Fibroblast of the aortic adventitia (primary cell): ENCODE data around the gene NET1. TPM values are rescaled to one million over a fixed set of nuclear protein-coding genes. Genes with fewer than 3 reads are reported as not detected.

Experiments
- DNase-seq: peaks from one replicate; pipeline ENCODE4 v3.0.0-alpha.2; 2010; ENCODE audit warnings: low read depth
- H3K4me3 ChIP-seq: 2 replicates; pipeline ENCODE4 v1.5.1; 2011; ENCODE audit warnings: low read depth, mild to moderate bottlenecking, control low read depth, low read length, moderate library complexity
- total RNA-seq: library from RNA; depleted of rRNA; stranded (reverse); fragments of >200 nt; gene quantifications from 2 replicates; pipeline ENCODE4 v1.2.3, GENCODE V29; 2012; ENCODE audit warnings: low replicate concordance
- TF ChIP-seq, protein P1 (sequence below): IDR thresholded peaks from 2 replicates; pipeline ENCODE4 v1.5.1; 2011; ENCODE audit warnings: mild to moderate bottlenecking, low read length, control low read depth, inconsistent platforms; ENCODE audit not compliant: insufficient read depth

NET1 gene
- total RNA-seq, 1 donor, result 33.9 TPM

DNA sequence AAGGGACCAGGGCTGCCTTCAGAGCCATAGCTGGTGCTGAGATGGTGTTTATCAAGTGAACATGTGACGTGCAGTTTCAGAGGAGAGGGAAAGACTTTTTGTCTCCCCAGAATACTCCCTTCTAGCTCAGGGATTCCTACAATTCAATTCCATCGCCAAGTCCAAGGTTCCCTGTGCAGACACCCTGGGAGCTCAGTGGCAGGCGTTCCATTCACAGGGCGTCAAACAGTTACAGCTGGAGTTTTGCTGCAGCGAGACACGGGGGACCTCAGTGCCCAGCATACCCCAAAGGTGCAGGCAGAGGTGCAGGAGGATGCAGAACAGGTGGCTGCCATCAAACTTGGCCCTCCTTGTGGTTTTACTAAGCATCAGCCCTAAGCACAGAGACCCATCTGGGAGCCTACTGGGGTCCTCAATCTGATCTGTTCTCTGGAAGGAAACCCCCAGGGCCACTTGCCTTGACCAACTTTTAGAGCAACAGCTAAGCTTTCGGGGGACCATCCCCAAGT is 87.9 kb downstream of the NET1 start:
- TF ChIP-seq, protein P1, sequence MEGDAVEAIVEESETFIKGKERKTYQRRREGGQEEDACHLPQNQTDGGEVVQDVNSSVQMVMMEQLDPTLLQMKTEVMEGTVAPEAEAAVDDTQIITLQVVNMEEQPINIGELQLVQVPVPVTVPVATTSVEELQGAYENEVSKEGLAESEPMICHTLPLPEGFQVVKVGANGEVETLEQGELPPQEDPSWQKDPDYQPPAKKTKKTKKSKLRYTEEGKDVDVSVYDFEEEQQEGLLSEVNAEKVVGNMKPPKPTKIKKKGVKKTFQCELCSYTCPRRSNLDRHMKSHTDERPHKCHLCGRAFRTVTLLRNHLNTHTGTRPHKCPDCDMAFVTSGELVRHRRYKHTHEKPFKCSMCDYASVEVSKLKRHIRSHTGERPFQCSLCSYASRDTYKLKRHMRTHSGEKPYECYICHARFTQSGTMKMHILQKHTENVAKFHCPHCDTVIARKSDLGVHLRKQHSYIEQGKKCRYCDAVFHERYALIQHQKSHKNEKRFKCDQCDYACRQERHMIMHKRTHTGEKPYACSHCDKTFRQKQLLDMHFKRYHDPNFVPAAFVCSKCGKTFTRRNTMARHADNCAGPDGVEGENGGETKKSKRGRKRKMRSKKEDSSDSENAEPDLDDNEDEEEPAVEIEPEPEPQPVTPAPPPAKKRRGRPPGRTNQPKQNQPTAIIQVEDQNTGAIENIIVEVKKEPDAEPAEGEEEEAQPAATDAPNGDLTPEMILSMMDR, result no peak
- H3K4me3 ChIP-seq, result no peak overlapping the region
- DNase-seq, result no peak

DNA sequence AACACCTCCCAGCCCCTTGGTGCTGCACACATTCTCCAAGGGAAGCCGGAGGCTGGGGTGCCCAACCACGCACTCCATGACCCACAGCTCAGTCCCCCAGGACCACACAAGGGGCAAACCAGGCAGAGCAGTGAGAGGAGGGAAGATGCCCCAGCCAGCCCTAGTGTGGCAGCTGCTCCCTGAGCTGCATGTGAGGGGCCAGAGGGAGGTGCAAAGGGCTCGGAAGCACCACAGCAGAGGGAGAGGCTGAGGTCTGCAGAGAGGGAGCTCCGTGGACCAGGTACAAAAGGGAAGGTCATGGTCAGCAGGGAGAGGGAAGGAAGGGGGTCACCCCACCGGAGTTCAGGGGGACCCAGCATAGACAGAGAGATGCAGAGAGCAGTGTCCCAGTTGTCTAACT is 88.6 kb downstream of the NET1 start:
- TF ChIP-seq, protein P1, result no peak
- H3K4me3 ChIP-seq, result no peak overlapping the region
- DNase-seq, result no peak

DNA sequence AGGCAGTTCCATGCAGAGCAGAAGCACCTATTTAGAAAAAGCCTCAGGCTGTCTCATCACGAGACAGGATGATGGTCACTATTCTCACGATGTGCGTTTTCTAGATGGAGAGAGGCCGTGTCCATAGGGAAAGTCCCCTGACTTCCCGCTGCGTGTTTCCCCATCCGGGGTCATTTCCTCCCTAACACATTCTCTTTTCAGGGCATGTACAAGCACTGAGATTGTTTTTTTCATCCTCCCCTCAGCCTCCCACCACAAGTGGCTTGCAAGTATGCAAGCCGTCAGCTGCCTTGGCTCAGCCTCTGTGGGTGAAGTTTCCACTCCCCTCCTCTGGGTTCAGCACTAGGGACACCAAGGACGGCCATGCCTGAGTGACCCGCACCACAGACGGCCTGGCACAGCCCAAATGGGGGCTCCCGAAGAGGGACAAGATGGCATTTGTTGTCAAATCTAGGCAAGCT is 89.7 kb downstream of the NET1 start:
- H3K4me3 ChIP-seq, result no peak overlapping the region
- TF ChIP-seq, protein P1, result no peak
- DNase-seq, result no peak

DNA sequence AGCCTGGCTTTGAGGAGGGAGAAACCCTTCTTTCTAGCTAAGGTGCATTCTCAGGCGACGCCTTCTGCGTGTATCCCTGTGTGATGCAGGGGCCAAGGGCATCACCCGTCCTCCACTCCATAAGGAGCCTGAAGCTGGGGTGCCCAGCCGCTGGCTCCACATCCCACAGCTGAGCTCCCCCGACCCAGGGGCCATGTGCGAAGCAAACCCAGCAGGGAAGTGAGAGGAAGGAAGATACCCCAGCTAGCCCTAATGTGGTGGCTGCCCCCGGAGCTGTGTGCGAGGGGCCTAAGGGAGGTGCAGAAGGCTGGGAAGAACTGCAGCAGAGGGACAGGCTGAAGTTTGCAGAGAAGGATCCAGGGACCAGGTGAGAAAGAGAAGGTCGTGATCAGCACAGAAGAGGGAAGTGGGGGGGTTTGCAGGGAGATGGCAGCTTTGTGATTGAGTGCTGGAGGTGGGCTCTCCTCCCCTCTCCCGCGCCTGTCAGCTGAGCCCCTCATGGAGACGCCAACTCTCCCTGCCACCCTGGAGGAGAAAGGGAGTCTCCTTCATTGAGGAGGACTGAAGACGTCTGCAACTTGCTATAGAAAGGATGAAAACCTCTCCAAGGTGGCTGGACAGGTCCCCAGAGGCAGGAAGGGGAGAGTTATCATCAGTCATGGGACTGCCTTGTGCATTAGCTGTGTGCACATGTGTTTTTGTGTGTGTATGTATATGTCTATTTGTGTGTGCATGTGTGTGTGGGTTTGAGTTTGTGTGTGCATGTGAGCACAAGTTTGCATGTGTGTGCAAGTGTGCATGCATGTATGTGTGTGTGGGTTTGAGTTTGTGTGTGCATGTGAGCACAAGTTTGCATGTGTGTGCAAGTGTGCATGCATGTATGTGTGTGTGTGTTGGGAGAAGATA is 90.5 kb downstream of the NET1 start:
- no peak overlapping the region for H3K4me3 ChIP-seq
- TF ChIP-seq, protein P1, result no peak
- DNase-seq, result no peak

DNA sequence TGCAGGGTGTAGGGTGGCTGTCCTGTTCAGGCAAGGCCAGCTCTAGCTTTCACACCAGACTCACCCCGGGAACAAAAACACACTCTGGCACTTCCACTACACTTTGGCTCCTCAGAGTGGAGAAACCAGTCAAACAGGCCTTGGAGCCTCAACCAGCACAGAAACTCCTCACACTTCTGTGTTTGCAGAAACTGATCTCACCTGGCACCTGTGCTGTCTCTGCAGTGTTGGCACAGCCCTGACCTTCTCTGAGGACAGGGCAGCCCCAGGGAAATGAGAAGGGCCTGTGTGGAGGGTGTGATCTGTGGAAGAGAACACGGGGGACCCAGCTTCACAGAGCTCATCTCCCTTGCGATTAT is 91.1 kb downstream of the NET1 start:
- H3K4me3 ChIP-seq, result no peak overlapping the region
- no peak for DNase-seq
- TF ChIP-seq, protein P1, result no peak

DNA sequence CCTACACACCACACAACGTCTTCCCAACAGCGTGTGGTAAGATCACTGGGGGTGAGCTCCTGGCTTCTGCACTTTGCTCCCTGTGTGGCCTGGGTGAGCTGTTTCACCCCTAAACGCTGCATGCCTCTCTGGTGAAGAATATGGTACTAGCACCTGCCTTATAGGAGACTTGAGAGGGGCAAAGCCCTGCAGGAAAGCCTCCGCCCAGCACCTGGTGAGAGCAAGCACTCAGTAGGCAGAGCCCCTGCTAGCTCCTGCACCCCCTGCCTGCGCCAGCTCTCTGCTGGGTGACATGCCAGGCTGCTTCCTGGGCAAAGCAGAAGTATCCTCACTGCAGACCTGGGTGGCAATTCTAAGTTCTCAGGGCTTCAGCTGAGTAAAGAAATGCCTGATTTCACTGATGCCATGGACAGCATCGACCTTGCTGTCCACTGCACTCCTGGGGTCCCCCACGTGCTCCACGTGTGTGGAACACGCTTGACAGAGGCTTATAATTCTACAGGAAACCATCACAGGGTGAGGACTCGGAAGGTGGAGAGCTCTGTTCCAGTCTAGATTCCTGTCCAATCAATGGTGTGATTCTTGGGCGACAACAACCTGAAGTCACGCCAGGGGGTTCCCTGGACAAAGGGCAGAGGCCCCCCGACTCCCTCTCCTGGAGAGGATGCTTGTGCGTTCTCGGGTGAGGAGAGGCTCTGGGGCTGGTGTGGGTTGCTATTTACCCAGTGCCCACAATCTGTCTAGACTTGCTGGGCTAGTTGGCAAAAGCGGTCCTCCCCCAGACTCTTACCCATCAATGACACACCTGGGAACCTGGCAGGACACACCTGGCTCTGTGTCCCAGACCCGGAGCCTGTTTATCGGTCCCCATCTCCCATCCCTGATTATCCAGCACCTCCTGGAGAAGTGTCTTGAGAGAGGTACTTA is 92.1 kb downstream of the NET1 start:
- no peak overlapping the region for H3K4me3 ChIP-seq
- TF ChIP-seq, protein P1, result no peak
- no peak for DNase-seq
